Stimulated activated naive CD8-positive, alpha-beta T cell treated with anti-CD3 and anti-CD28 coated beads, Interleukin-15, amount 100 ng/mL, for 72 hours (primary cell): Measurements from ENCODE around the gene PIP4K2C.

Experiments used
- ATAC-seq: fragments of 150-1000 bp; cut with Tn5 transposase; 2 replicates; pipeline ENCODE4 v1.10.0; 2021; ENCODE audit warnings: mild to moderate bottlenecking, moderate library complexity
- DNase-seq, 2 donors: peaks; one replicate each; pipeline ENCODE4 v3.0.0; 2021 to 2022
- H3K27ac Mint-ChIP-seq, 2 donors: one replicate each; pipeline ENCODE4 v1.8.0; 2022; ENCODE audit warnings: mild to moderate bottlenecking in 2 of 2, mixed read lengths in 2 of 2, moderate library complexity in 2 of 2
- H3K27me3 Mint-ChIP-seq: one replicate; pipeline ENCODE4 v1.8.0; 2022; ENCODE audit warnings: mixed read lengths
- H3K4me1 Mint-ChIP-seq: one replicate; pipeline ENCODE4 v1.8.0; 2022; ENCODE audit warnings: mild to moderate bottlenecking, mixed read lengths
- H3K4me3 Mint-ChIP-seq, 2 donors: one replicate each; pipeline ENCODE4 v1.8.0; 2022; ENCODE audit warnings: mild to moderate bottlenecking in 2 of 2, mixed read lengths in 2 of 2, moderate library complexity in 1 of 2
- H3K9me3 Mint-ChIP-seq, 2 donors: one replicate each; pipeline ENCODE4 v1.8.0; 2022; ENCODE audit warnings: mixed read lengths in 2 of 2

The PIP4K2C gene

GRCh38 chr12:57590864-57591781 is at the start of gene PIP4K2C:
TSS of gene PIP4K2C (plus strand) at chr12:57591192. CDS start at chr12:57591290, 98 bp downstream.
- ATAC-seq (peak; percentile 92), DNase-seq (peak; percentile 74 to 80)
- Mint-ChIP-seq H3K4me1 (peaks cover 24% of the 10 kb centered on the region), H3K27ac (peak within 1 kb of the TSS; percentile 85 to 97), H3K9me3 (no peaks in the 10 kb centered on the region), H3K4me3 (peak within 1 kb of the TSS; percentile 86 to 88), H3K27me3 (no peaks in the 10 kb centered on the region)

- Mint-ChIP-seq H3K27me3 (no peaks in the 10 kb centered on the region), H3K4me1 (peaks cover 48% of the 10 kb centered on the region), H3K9me3 (no peaks in the 10 kb centered on the region), H3K27ac (no peak overlapping the region), H3K4me3 (no peak overlapping the region)
- DNase-seq (no peak), ATAC-seq (no peak)
Measured at GRCh38 chr12:57541717-57542116, 49.3 kb upstream of the PIP4K2C start.

- Mint-ChIP-seq H3K4me1 (peaks cover 46% of the 10 kb centered on the region), H3K9me3 (no peaks in the 10 kb centered on the region), H3K27me3 (peaks cover 4% of the 10 kb centered on the region), H3K4me3 (no peak overlapping the region), H3K27ac (no peak overlapping the region)
- DNase-seq (no peak), ATAC-seq (no peak)
Measured at GRCh38 chr12:57543581-57543980, 47.4 kb upstream of the PIP4K2C start.

GRCh38 chr12:57545809-57546437 is 45.1 kb upstream of the PIP4K2C start:
- Mint-ChIP-seq H3K27me3 (peaks cover 24% of the 10 kb centered on the region), H3K4me3 (peak overlapping the region; percentile 92 to 96), H3K4me1 (peaks cover 62% of the 10 kb centered on the region), H3K27ac (peak overlapping the region; percentile 98), H3K9me3 (no peaks in the 10 kb centered on the region)
- ATAC-seq (no peak), DNase-seq (no peak)

DNA sequence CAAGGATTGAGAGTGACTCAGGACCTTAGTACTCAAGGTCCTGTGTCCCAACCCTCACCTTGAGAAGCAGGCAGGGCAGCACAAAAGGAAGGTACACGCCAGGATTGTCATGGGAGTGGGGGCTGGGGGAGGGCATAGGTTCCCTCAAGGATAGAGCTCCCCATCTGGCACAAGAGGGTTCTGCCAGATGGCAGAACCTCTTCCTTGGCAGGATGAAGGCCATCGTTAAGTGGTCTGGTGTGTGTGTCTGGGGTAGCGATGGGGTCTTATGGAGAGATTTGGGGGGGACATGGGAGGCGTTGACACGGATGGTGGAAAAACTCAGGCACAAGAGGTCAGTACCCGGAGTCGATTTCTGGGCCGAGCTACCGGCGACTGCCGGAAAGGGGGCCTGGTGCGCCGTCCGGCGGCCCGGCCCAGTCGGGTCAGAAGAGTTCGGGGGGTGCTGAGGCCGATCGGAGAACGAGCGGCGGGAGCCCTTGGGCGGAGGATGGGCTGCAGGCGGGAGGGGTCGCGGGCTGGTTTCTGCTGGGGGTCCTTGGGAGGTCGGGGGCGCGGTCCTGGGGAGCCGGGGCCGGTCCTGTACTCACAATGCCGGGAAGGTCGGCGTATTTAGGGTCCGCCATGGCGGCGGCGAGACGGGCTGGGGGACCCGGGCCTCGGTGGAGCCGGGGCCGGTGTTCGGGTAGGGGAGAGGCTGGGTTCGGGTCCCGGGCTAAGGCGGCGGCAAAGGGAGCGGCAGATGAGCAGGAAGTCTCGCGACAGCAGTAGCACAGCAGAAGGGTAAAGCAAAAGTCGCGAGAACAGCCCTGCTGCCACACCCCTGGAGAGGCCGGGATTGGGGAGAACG is 44.3 kb upstream of the PIP4K2C start, which contains the start of gene DCTN2:
Gene DCTN2, minus strand, starts transcription at position 755 of the 850 bp plus-strand sequence. Its CDS starts 129 bp downstream, at position 626.
- Mint-ChIP-seq H3K9me3 (no peaks in the 10 kb centered on the region), H3K27me3 (peaks cover 24% of the 10 kb centered on the region), H3K4me3 (peak within 1 kb of the TSS; percentile 92 to 96), H3K27ac (peak within 1 kb of the TSS; percentile 98), H3K4me1 (peaks cover 69% of the 10 kb centered on the region)
- ATAC-seq (peak; percentile 97), DNase-seq (peak; percentile 93 to 97)

- Mint-ChIP-seq H3K4me1 (peaks cover 70% of the 10 kb centered on the region), H3K27ac (peak overlapping the region; percentile 98), H3K27me3 (peaks cover 24% of the 10 kb centered on the region), H3K9me3 (no peaks in the 10 kb centered on the region), H3K4me3 (peak overlapping the region; percentile 92 to 96)
- no peak for ATAC-seq
- no peak for DNase-seq
Measured at GRCh38 chr12:57547288-57548012, 43.5 kb upstream of the PIP4K2C start.

DNA sequence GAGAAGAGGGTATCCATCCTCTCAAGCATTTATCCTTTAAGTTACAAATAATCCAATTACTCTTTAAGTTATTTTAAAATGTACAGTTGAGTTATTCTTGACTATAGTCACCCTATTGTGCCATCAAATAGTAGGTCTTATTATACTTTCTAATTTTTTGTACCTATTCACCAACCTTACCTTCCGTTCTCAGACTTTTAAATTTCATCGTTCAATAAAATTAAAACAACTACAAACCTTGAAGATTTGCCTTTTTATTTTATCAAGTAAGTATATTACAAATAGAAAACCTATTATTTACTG is 43.0 kb upstream of the PIP4K2C start:
- Mint-ChIP-seq H3K27me3 (peaks cover 24% of the 10 kb centered on the region), H3K4me1 (peaks cover 70% of the 10 kb centered on the region), H3K9me3 (no peaks in the 10 kb centered on the region), H3K27ac (no peak overlapping the region), H3K4me3 (no peak overlapping the region)
- ATAC-seq (no peak), DNase-seq (no peak)

GRCh38 chr12:57548488-57548887 is 42.5 kb upstream of the PIP4K2C start:
- Mint-ChIP-seq H3K27ac (peak overlapping the region in 1 of 2 donors; percentile 55), H3K9me3 (no peaks in the 10 kb centered on the region), H3K4me3 (peak overlapping the region in 1 of 2 donors; percentile 25), H3K27me3 (peaks cover 24% of the 10 kb centered on the region), H3K4me1 (peaks cover 68% of the 10 kb centered on the region)
- ATAC-seq: no peak
- DNase-seq: no peak

GRCh38 chr12:57549203-57549908 is 41.6 kb upstream of the PIP4K2C start:
- H3K4me3 Mint-ChIP-seq: peak overlapping the region; percentile 88 to 94
- peak; percentile 16 for ATAC-seq

GRCh38 chr12:57549909-57550640 is 40.9 kb upstream of the PIP4K2C start, which contains the start of gene KIF5A:
TSS of gene KIF5A (plus strand) at chr12:57550044. CDS start at chr12:57550272, 228 bp downstream.
- peak; percentile 61 to 75 for DNase-seq
- Mint-ChIP-seq H3K9me3 (no peaks in the 10 kb centered on the region), H3K4me3 (peak within 1 kb of the TSS; percentile 88 to 94), H3K27me3 (peaks cover 24% of the 10 kb centered on the region), H3K4me1 (peaks cover 57% of the 10 kb centered on the region), H3K27ac (peak within 1 kb of the TSS; percentile 55 to 68)
- ATAC-seq: peak; percentile 65

More at GRCh38 chr12:57549203-57549908, 41.6 kb upstream of the PIP4K2C start:
- H3K27me3 Mint-ChIP-seq: peaks cover 24% of the 10 kb centered on the region
- H3K9me3 Mint-ChIP-seq: no peaks in the 10 kb centered on the region
- H3K4me1 Mint-ChIP-seq: peaks cover 63% of the 10 kb centered on the region
- H3K27ac Mint-ChIP-seq: peak overlapping the region; percentile 34 to 68
- DNase-seq: no peak

- ATAC-seq (no peak), DNase-seq (no peak)
- peaks cover 49% of the 10 kb centered on the region for H3K4me1 Mint-ChIP-seq
- H3K4me3 Mint-ChIP-seq: peak overlapping the region; percentile 78 to 94
- peak overlapping the region in 1 of 2 donors; percentile 23 for H3K27ac Mint-ChIP-seq
- H3K9me3 Mint-ChIP-seq: no peaks in the 10 kb centered on the region
- peaks cover 24% of the 10 kb centered on the region for H3K27me3 Mint-ChIP-seq
Measured at GRCh38 chr12:57550641-57551549, 40.1 kb upstream of the PIP4K2C start.

GRCh38 chr12:57551637-57552305 is 39.2 kb upstream of the PIP4K2C start:
- Mint-ChIP-seq H3K27me3 (peaks cover 24% of the 10 kb centered on the region), H3K4me3 (no peak overlapping the region), H3K4me1 (peaks cover 43% of the 10 kb centered on the region), H3K27ac (no peak overlapping the region), H3K9me3 (no peaks in the 10 kb centered on the region)
- ATAC-seq (no peak), DNase-seq (no peak)
